ENCODE data around the gene ABCA1. TPM values are rescaled to one million over a fixed set of nuclear protein-coding genes. Genes with fewer than 3 reads are reported as not detected.

ABCA1 gene
- total RNA-seq, 1 donor from 2014 or later, result 10.8 TPM

- intact Hi-C loops (cut with micrococcal nuclease), result no loop called here
Measured at GRCh38 chr9:104800068-104800785, 127.7 kb downstream of the ABCA1 start.

GRCh38 chr9:104798209-104798995 is 129.6 kb downstream of the ABCA1 start:
- Histone ChIP-seq H3K27ac (replicated peaks) (no peak overlapping the region), H3K4me3 (no peak overlapping the region), H3K36me3 (peaks cover 96% of the 10 kb centered on the region), H3K4me1 (peaks cover 4% of the 10 kb centered on the region), H3K9me3 (replicated peaks) (no peaks in the 10 kb centered on the region), H3K27me3 (ENCODE audit: low read depth) (no peaks in the 10 kb centered on the region)
- TF ChIP-seq CTCF (IDR thresholded peaks at IDR 0.05; ENCODE audit: borderline replicate concordance), result no peak
- intact Hi-C loops (cut with micrococcal nuclease), result no loop called here
- no peak for DNase-seq

More at GRCh38 chr9:104800068-104800785, 127.7 kb downstream of the ABCA1 start:
- Histone ChIP-seq H3K4me1 (peaks cover 4% of the 10 kb centered on the region), H3K27ac (replicated peaks) (no peak overlapping the region), H3K27me3 (ENCODE audit: low read depth) (no peaks in the 10 kb centered on the region), H3K36me3 (peaks cover 96% of the 10 kb centered on the region), H3K9me3 (replicated peaks) (no peaks in the 10 kb centered on the region), H3K4me3 (no peak overlapping the region)
- TF ChIP-seq CTCF (IDR thresholded peaks at IDR 0.05; ENCODE audit: borderline replicate concordance), result no peak
- no peak for DNase-seq

GRCh38 chr9:104795857-104796256 is 132.1 kb downstream of the ABCA1 start:
- TF ChIP-seq CTCF (IDR thresholded peaks at IDR 0.05; ENCODE audit: borderline replicate concordance), result no peak
- H3K4me3 ChIP-seq, result no peak overlapping the region
- no peak overlapping the region for H3K27ac ChIP-seq (replicated peaks)
- intact Hi-C loops (cut with micrococcal nuclease), result no loop called here
- H3K36me3 ChIP-seq, result peaks cover 97% of the 10 kb centered on the region
- peaks cover 4% of the 10 kb centered on the region for H3K4me1 ChIP-seq
- no peak for DNase-seq
- H3K9me3 ChIP-seq (replicated peaks), result no peaks in the 10 kb centered on the region
- H3K27me3 ChIP-seq (ENCODE audit: low read depth), result no peaks in the 10 kb centered on the region

- DNase-seq, result no peak
- Histone ChIP-seq H3K9me3 (replicated peaks) (no peaks in the 10 kb centered on the region), H3K27me3 (ENCODE audit: low read depth) (no peaks in the 10 kb centered on the region), H3K27ac (replicated peaks) (no peak overlapping the region), H3K36me3 (peaks cover 97% of the 10 kb centered on the region), H3K4me1 (peaks cover 4% of the 10 kb centered on the region), H3K4me3 (no peak overlapping the region)
- no peak for TF ChIP-seq CTCF (IDR thresholded peaks at IDR 0.05; ENCODE audit: borderline replicate concordance)
- intact Hi-C loops (cut with micrococcal nuclease), result no loop called here
Measured at GRCh38 chr9:104795082-104795481, 132.9 kb downstream of the ABCA1 start.

GRCh38 chr9:104794070-104794469 is 133.9 kb downstream of the ABCA1 start:
- no peaks in the 10 kb centered on the region for H3K9me3 ChIP-seq (replicated peaks)
- no peaks in the 10 kb centered on the region for H3K27me3 ChIP-seq (ENCODE audit: low read depth)
- TF ChIP-seq CTCF (IDR thresholded peaks at IDR 0.05; ENCODE audit: borderline replicate concordance), result no peak
- no peak for DNase-seq
- intact Hi-C loops (cut with micrococcal nuclease), result no loop called here
- H3K4me3 ChIP-seq, result no peak overlapping the region
- peaks cover 99% of the 10 kb centered on the region for H3K36me3 ChIP-seq
- H3K27ac ChIP-seq (replicated peaks), result no peak overlapping the region
- peaks cover 4% of the 10 kb centered on the region for H3K4me1 ChIP-seq
